Stimulated activated CD8-positive, alpha-beta memory T cell treated with anti-CD3 and anti-CD28 coated beads, Interleukin-15, amount 100 ng/mL, for 24 hours (primary cell): ENCODE data around the gene ENOPH1.

ENCODE experiments used
- DNase-seq: peaks from one replicate; pipeline ENCODE4 v3.0.0-alpha.2; 2020; ENCODE audit warnings: low read depth

ENOPH1 gene

GRCh38 chr4:82508806-82509428 lies 78.5 kb downstream of the ENOPH1 start:
- DNase-seq, result no peak

- no peak for DNase-seq
Measured at GRCh38 chr4:82510216-82510615, 79.8 kb downstream of the ENOPH1 start.
